MM.1S (cell line): ENCODE data around the gene AOC2.
A peak's percentile ranks its signal among the peaks of the same experiment; 100 is the strongest.
"Not testable (repeated sequence)": the region's sequence is repeated elsewhere in the genome, so short reads cannot be mapped to it uniquely, and the experiment has no call there.

Experiments
- DNase-seq: peaks from one replicate; pipeline ENCODE4 v3.0.0-alpha.2; 2015
- H2AFZ ChIP-seq: fragments of 300-600 bp; sonication (generic); 2 replicates; pipeline ENCODE4 v1.6.0; 2016; ENCODE audit warnings: antibody characterized with exemption, low read length
- H3F3A ChIP-seq: fragments of 300-600 bp; sonication (generic); 2 replicates; pipeline ENCODE4 v1.6.1; 2016; ENCODE audit warnings: mild to moderate bottlenecking, antibody characterized with exemption, low read length, moderate library complexity, mixed read lengths; ENCODE audit not compliant: insufficient read depth
- H3K27ac ChIP-seq: fragments of 300-600 bp; sonication (generic); 2 replicates; pipeline ENCODE4 v1.5.1; 2016; ENCODE audit warnings: mild to moderate bottlenecking, low read length
- H3K27me3 ChIP-seq: fragments of 300-600 bp; sonication (generic); replicated peaks from 2 replicates; pipeline ENCODE4 v1.6.0; 2016; ENCODE audit warnings: low read length; ENCODE audit not compliant: insufficient read depth
- H3K36me3 ChIP-seq: fragments of 300-600 bp; sonication (generic); replicated peaks from 2 replicates; pipeline ENCODE4 v1.6.1; 2016; ENCODE audit warnings: mild to moderate bottlenecking, low read length, mixed read lengths; ENCODE audit not compliant: insufficient read depth
- H3K4me1 ChIP-seq: fragments of 300-600 bp; sonication (generic); 2 replicates; pipeline ENCODE4 v1.6.1; 2016; ENCODE audit warnings: low read length, mixed read lengths
- H3K4me2 ChIP-seq: fragments of 300-600 bp; sonication (generic); 2 replicates; pipeline ENCODE4 v1.6.0; 2016; ENCODE audit warnings: low read depth, low read length
- H3K4me3 ChIP-seq: fragments of 300-600 bp; sonication (generic); 2 replicates; pipeline ENCODE4 v1.5.1; 2016; ENCODE audit warnings: low read length, mixed read lengths
- H3K79me2 ChIP-seq: fragments of 300-600 bp; sonication (generic); 2 replicates; pipeline ENCODE4 v1.6.1; 2016; ENCODE audit warnings: mixed run types, low read length, mixed read lengths
- H3K9ac ChIP-seq: fragments of 300-600 bp; sonication (generic); 2 replicates; pipeline ENCODE4 v1.6.1; 2016; ENCODE audit warnings: low read length, mixed read lengths
- H3K9me2 ChIP-seq: fragments of 300-600 bp; sonication (generic); replicated peaks from 2 replicates; pipeline ENCODE4 v1.6.1; 2016; ENCODE audit warnings: mild to moderate bottlenecking, low read length, mixed read lengths; ENCODE audit not compliant: insufficient read depth
- H3K9me3 ChIP-seq: fragments of 300-600 bp; sonication (generic); replicated peaks from 2 replicates; pipeline ENCODE4 v1.6.1; 2016; ENCODE audit warnings: mild to moderate bottlenecking, low read length, mixed read lengths; ENCODE audit not compliant: insufficient read depth
- H4K20me1 ChIP-seq: fragments of 300-600 bp; sonication (generic); 2 replicates; pipeline ENCODE4 v1.6.1; 2016; ENCODE audit warnings: mild to moderate bottlenecking, low read length, moderate library complexity, mixed read lengths; ENCODE audit not compliant: insufficient read depth
- CTCF ChIP-seq: fragments of 300-600 bp; sonication (generic); IDR thresholded peaks from 2 replicates; pipeline ENCODE4 v1.5.1; 2016; ENCODE audit warnings: antibody characterized with exemption, low read length, mixed read lengths
- EZH2 ChIP-seq: fragments of 300-600 bp; sonication (generic); optimal IDR thresholded peaks from 2 replicates; pipeline ENCODE3; 2017; ENCODE audit warnings: low read depth, mild to moderate bottlenecking, antibody characterized with exemption, low read length, mixed read lengths
- EZH2phosphoT487 ChIP-seq: fragments of 300-600 bp; sonication (generic); IDR thresholded peaks from 2 replicates; pipeline ENCODE4 v1.6.1; 2018; ENCODE audit warnings: antibody characterized with exemption, low read length

The AOC2 gene

GRCh38 chr17:42850954-42851353 lies 6.6 kb downstream of the AOC2 start, which contains the start of gene AOC3:
Gene AOC3 (plus strand): TSS chr17:42851199. CDS start chr17:42851344, 145 bp downstream.
- Histone ChIP-seq H3K27ac (no peak within 1 kb of the TSS), H3K9ac (no peak within 1 kb of the TSS), H3K4me2 (no peak within 1 kb of the TSS), H3K9me3 (no peaks in the 10 kb centered on the region), H4K20me1 (no peaks in the 10 kb centered on the region), H2AFZ (no peak within 1 kb of the TSS), H3K79me2 (no peaks in the 10 kb centered on the region), H3K9me2 (no peaks in the 10 kb centered on the region), H3F3A (peaks cover 25% of the 10 kb centered on the region), H3K27me3 (no peaks in the 10 kb centered on the region), H3K36me3 (no peaks in the 10 kb centered on the region), H3K4me1 (peaks cover 33% of the 10 kb centered on the region), H3K4me3 (no peak within 1 kb of the TSS)
- no peak for DNase-seq
- TF ChIP-seq EZH2phosphoT487 (no peak), CTCF (no peak), EZH2 (no peak)

DNA sequence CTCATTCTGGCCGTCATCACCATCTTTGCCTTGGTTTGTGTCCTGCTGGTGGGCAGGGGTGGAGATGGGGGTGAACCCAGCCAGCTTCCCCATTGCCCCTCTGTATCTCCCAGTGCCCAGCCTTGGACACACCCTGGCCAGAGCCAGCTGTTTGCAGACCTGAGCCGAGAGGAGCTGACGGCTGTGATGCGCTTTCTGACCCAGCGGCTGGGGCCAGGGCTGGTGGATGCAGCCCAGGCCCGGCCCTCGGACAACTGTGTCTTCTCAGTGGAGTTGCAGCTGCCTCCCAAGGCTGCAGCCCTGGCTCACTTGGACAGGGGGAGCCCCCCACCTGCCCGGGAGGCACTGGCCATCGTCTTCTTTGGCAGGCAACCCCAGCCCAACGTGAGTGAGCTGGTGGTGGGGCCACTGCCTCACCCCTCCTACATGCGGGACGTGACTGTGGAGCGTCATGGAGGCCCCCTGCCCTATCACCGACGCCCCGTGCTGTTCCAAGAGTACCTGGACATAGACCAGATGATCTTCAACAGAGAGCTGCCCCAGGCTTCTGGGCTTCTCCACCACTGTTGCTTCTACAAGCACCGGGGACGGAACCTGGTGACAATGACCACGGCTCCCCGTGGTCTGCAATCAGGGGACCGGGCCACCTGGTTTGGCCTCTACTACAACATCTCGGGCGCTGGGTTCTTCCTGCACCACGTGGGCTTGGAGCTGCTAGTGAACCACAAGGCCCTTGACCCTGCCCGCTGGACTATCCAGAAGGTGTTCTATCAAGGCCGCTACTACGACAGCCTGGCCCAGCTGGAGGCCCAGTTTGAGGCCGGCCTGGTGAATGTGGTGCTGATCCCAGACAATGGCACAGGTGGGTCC lies 7.2 kb downstream of the AOC2 start:
- not testable (repeated sequence) for H3K27ac ChIP-seq, H3K36me3 ChIP-seq, H2AFZ ChIP-seq, H4K20me1 ChIP-seq, H3K9ac ChIP-seq, DNase-seq, H3K4me3 ChIP-seq, H3K9me2 ChIP-seq, H3K4me2 ChIP-seq, H3K9me3 ChIP-seq, H3K79me2 ChIP-seq, H3K27me3 ChIP-seq
- H3K4me1 ChIP-seq, result peaks cover 33% of the 10 kb centered on the region
- H3F3A ChIP-seq, result peaks cover 24% of the 10 kb centered on the region

DNA sequence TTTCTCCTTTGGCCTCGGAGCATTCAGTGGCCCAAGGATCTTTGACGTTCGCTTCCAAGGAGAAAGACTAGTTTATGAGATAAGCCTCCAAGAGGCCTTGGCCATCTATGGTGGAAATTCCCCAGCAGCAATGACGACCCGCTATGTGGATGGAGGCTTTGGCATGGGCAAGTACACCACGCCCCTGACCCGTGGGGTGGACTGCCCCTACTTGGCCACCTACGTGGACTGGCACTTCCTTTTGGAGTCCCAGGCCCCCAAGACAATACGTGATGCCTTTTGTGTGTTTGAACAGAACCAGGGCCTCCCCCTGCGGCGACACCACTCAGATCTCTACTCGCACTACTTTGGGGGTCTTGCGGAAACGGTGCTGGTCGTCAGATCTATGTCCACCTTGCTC lies 8.0 kb downstream of the AOC2 start:
- H3F3A ChIP-seq, result peaks cover 22% of the 10 kb centered on the region
- H3K36me3 ChIP-seq, result no peaks in the 10 kb centered on the region
- DNase-seq, result no peak
- H3K4me2 ChIP-seq, result peak overlapping the region; percentile 62; the same call in 1 of the 2 replicates
- no peaks in the 10 kb centered on the region for H4K20me1 ChIP-seq
- no peaks in the 10 kb centered on the region for H3K9me2 ChIP-seq
- peaks cover 33% of the 10 kb centered on the region for H3K4me1 ChIP-seq
- TF ChIP-seq CTCF (no peak), EZH2phosphoT487 (no peak), EZH2 (no peak)
- H3K9me3 ChIP-seq, result no peaks in the 10 kb centered on the region
- no peak overlapping the region for H3K9ac ChIP-seq
- peak overlapping the region; percentile 97 for H3K27ac ChIP-seq
- no peak overlapping the region for H3K4me3 ChIP-seq
- H3K79me2 ChIP-seq, result no peaks in the 10 kb centered on the region
- H2AFZ ChIP-seq, result no peak overlapping the region
- H3K27me3 ChIP-seq, result no peaks in the 10 kb centered on the region

GRCh38 chr17:42853004-42853403 lies 8.6 kb downstream of the AOC2 start:
- no peaks in the 10 kb centered on the region for H3K36me3 ChIP-seq
- TF ChIP-seq CTCF (peak; percentile 3; the same call in 1 of the 2 replicates), EZH2 (no peak), EZH2phosphoT487 (no peak)
- H3K27me3 ChIP-seq, result no peaks in the 10 kb centered on the region
- no peaks in the 10 kb centered on the region for H3K9me3 ChIP-seq
- DNase-seq, result no peak
- H3K4me3 ChIP-seq, result peak overlapping the region; percentile 26; the same call in 1 of the 2 replicates
- peaks cover 33% of the 10 kb centered on the region for H3K4me1 ChIP-seq
- H2AFZ ChIP-seq, result peak overlapping the region; percentile 52
- H4K20me1 ChIP-seq, result no peaks in the 10 kb centered on the region
- H3F3A ChIP-seq, result peaks cover 20% of the 10 kb centered on the region
- H3K79me2 ChIP-seq, result no peaks in the 10 kb centered on the region
- peak overlapping the region; percentile 62 for H3K4me2 ChIP-seq
- H3K9ac ChIP-seq, result peak overlapping the region; percentile 52
- H3K9me2 ChIP-seq, result no peaks in the 10 kb centered on the region
- peak overlapping the region; percentile 97 for H3K27ac ChIP-seq
